GM18858 (cell line): ENCODE measurements around the gene HTR1A.

Source experiments
- ATAC-seq: cut with Tn5 transposase; IDR thresholded peaks from one replicate; pipeline ENCODE4 v1.9.1; 2021; ENCODE audit not compliant: unreplicated experiment

HTR1A gene

DNA sequence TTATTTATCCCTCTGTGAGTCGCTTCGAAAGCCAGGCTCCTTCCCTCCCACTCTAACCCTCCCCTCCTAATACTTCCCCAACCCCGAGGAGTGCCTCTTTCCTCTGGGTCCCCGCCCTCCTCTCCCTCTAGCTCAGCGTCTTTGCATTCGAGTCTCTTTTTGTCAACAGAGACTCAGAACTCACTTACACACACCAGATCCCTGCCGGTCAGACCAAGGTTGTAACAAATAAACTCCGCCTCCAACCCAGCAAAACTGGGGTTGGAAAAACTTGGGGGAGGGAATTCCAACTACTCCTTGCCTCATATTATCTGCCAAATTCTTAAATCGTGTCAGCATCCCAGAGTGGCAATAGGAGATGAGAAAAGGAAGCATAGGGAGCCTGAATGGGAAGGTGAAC is at the start of gene HTR1A:
Gene HTR1A, minus strand, starts transcription at position 167 of the 400 bp plus-strand sequence. CDS start 726 bp downstream, outside the sequence.
- no peak for ATAC-seq

DNA sequence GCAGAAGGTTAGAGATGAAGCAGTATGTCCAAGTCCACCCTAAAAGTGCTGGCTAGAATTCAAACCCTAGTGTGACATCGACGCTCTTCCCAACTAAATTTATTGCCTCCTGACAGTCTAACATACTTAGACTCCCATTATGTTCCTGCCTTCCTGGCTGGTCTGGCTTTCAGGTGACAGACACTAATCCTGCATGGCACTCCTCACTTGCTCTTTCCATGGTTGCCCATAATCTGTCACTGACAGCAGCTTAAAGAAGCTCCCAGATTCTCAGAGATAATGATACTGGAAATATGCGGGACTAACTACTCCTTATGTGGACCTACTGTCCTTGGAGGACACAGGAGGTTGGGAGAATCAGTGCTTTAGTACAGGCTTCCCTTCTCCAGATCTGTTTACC is 41.7 kb upstream of the HTR1A start:
- no peak for ATAC-seq

DNA sequence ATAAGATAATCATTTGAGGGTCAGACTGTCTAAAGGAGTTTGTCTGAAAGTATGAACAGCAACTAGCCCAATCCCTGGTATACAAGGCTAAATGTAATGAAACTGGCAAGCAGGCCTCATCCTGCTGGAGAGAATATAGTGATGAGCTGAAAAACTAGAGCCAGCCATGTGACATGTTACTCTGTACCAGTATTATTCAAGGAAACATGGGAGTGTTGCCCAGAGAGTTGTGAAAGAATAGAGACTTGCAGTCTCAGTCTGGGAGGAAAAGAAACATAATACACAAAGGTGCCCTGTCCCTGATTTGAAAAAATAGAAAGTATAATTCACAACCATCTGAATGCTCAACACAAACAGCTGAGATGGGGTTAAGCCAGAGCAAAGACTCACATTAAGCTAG is 37.9 kb upstream of the HTR1A start:
- ATAC-seq, result no peak

DNA sequence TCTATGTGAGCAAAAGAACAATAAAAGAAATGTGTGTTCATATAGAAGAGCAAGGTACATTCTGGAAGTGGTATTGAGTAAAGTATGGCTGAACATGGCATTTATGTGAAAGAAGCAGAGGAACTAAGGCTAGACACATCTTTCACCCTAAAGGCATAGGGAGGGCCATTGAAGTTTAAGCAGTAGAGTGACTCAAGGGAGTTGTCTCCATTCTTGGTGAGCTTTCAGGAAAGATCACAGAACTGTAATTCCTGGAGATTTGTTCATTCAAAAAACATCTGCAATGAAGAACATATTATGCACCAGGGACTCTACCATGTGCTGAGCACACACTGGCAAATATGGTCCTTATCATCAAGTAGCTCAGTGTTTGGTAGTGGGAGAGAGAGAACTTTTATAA is 24.8 kb upstream of the HTR1A start:
- ATAC-seq, result no peak

DNA sequence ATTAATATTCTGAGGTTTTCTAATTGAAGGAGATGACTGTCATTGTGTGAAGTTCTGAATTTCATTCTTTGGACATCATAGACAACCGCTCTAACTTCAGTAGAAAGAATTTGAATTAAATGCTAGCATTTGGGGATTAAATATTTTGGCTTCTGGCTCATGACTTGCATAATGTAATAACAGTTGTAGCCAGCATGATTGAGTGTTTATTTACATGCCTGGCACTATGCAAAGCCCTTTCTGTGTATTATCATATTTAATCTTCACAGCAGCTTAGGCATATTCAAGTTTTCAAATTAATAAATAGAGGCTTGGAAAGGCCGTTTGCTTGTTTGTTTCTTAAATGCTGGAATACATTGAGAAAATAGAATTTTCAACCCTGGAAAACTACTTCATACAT is 19.6 kb upstream of the HTR1A start:
- no peak for ATAC-seq

DNA sequence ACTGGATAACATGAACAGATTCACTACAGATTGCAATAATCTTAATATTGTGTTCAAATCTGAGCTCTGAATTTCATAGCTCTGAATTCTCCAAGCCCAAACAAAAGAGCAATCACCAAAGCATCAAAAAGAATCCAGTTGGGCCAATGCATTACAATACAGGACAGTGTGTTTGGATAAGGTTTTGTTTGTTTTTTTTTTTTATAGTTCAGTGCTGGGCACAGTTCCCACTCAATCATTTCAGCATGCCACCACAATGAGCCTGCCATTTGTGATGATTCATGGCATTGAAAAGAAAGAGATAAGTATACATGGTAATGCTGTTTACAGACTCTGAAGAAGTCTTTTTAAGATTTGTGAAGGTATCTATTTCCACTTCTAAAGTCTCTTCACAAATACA is 1.7 kb upstream of the HTR1A start:
- no peak for ATAC-seq

DNA sequence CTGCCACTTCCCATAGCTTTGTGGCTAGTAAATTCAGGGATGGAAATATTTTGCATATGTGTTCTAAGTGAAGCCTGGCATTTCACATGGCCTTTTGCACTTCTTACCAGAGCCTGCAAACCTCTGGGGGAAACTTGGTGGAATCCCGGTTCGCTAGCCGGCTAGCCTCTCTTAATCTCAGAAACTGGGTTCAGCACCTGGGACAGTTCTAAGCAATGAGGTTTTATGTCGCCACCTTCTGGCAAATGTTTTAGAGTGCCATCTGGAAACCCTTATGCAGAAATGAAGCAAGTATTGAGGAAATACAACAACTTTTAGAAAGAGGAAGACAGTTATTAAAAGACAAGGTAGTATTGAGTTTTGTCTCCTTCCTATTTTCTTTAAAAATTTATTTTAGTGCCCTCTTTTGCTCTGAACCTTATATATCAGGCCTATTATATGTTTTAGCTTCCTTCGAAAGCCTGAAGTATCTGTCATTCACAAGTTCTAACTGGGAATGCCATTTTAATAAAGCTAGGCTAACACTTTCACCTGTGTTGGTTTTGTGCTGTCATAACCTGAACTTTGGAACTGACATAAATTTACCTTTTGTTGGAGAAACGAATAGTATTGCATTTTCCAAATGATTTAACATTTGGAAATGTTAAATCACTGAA is 963 bp upstream of the HTR1A start:
- ATAC-seq, result peak; percentile 82

DNA sequence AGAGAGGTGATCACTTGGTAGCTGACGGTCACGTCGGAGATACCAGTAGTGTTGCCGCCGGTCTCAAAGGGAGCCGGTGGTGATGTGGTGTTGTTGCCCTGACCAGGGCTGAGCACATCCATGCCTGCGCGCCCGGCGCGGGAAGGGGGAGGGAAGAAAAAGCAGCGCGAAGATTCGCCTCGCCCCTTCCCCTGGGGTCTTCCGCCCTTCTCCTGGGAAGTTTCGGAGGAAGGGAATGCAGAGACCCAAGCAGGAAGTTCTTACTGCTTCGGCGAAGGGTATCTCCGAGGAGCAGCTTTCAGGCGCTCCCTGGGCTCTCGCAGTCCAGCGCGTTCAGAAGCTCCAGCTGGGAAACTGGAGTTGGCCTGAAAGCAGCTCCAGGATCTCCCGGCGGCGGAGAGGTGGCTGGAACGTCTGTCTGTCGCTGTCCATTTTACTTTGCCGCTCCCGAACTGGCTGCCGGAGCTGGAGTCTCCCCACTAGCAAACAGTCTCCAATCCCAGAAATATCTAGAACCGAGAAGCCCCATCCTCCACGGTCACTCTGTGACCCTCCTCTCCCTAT is 565 bp downstream of the HTR1A start:
- no peak for ATAC-seq

DNA sequence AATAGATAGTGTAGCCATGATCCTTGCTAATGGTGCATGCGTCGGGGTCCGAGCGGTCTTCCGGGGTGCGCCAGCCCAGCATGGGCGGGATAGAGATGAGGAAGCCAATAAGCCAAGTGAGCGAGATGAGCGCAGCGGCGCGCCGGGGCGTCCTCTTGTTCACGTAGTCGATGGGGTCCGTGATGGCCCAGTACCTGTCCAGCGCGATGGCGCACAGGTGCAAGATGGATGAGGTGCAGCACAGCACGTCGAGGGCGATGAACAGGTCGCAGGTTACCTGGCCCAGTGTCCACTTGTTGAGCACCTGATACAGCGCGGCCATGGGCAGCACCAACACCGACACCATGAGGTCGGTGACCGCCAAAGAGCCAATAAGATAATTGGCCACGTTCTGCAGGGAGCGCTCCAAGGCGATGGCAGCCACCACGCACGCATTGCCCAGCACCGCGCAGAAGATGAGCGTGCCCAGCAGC is 1.1 kb downstream of the HTR1A start:
- no peak for ATAC-seq

DNA sequence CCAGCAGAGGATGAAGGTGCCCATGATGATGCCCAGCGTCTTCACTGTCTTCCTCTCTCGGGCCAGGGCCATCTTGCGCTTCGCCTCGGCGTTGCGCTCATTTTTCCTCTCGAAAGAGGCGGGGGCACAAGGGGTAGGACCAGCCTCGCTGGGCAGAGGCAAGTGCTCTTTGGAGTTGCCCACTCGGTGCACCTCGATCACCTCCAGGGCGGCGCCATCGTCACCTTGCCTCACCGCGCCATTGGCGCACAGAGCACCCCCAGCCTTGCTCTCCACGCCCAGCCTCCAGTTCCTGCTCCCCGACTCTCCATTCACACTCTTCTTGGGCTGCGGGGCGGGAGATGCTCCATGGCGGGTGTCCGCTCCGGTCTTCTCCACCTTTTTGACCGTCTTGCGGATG is 1.6 kb downstream of the HTR1A start:
- no peak for ATAC-seq

DNA sequence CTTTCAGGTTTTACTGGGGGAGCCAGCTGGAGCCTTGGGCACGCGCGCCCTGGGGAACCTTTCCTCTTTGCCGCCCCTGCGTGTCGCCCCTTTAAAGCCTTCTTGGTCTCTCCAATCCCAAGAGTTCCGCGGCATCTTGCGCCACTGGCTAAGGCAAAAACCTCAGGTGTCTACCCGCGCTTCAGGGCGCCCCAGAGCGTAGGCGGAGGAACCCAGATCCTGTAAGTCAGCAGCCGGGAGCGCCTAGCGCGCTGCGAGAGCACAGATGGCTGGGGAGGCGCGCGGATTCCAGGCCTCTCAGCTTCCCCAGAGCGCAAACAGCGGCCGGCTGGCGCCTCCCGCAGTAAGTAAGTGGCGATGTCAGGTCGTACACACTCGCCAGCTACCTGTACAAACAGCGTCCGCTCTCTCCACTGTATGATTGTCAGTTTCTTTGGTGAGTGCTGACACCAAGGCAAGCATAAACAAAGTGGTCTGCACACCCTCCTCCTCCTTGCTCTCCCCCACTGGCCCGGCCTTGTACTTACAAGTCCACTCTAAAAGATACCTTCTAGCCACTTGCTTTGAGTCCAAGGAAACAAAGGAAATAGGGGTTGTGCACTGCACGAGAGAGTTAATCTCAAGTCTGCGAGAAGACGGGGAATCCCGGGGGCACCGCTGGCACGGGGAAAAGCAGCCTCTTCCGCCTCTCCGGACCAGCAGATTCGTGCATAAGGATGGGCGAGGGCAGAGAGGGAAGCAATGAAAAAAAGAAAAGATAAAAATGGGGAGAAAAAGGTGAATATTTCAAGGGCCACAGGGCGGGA is 2.9 kb downstream of the HTR1A start:
- no peak for ATAC-seq

DNA sequence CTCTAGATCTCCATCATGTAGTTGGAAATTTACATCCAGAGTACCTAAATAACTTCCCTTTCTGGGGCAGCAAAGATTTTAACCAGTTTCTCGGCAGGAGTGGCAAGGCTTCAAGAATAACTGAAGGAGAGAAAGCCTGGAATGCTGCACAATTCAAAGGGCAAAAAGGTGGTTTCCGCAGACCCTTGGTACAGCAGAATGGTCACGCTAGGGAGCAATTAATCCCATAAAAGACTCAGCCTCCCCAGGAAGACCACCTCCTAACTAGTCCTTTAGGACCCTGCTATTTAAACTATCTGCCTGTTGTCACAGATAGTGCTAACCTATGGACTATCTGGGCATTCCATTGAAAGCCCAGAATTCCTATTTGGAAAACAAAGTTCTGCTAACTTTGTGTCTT is 3.6 kb downstream of the HTR1A start:
- ATAC-seq, result no peak

DNA sequence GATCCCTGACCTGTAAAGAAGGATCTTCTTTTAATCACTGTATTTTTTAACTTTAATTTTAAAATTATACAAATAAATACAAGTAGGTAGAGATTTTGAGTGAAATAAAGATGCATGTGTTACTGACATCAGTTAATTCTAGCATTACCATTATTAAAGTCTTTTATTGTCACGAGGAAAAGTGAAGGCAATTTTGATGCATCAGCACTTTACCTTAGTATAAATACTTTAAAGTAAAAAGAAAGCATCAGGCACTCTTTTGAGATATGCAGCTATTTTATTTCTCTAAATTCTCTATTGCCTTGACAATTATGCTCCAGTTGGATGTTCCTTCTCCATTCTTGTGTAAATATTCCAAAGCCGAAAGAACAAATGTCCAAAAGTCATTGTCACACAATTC is 4.6 kb downstream of the HTR1A start:
- ATAC-seq, result no peak

DNA sequence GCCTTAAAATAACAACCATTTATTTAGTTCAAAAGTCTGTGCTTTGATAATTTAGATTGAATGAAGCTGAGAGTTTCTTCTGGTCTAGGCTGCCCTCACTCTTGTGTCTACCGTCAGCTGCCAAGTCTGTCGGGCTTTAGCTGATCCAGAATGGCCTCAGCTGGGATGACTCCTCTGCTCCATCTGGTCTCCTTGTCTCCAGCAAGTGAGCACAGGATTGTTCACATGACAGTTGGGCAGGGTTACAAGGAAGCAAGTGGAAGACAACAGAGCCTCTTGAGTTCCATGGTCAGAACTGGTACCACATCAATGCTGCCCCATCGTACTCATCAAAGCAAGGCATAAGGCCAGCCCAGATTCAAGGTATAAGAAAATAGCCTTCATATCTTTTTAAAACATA is 9.0 kb downstream of the HTR1A start:
- ATAC-seq, result no peak

DNA sequence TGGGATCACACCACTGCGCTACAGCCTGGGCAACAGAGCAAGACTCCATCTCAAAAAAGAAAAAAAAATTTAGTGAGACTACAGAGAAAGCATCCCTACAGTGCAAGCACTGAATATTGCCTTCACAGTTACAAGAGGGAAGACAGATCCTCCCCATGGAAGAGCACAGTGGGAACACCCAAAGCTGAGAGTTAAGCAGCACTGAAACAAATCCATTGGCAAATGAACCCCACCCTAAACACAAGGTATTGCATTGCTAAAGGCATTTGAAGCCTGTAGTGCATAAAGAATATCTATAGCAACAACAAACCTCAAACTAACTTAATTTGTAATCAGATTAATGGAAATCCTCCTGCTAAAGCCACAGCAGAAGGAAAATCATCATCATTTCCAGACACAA is 27.1 kb downstream of the HTR1A start:
- ATAC-seq, result no peak

DNA sequence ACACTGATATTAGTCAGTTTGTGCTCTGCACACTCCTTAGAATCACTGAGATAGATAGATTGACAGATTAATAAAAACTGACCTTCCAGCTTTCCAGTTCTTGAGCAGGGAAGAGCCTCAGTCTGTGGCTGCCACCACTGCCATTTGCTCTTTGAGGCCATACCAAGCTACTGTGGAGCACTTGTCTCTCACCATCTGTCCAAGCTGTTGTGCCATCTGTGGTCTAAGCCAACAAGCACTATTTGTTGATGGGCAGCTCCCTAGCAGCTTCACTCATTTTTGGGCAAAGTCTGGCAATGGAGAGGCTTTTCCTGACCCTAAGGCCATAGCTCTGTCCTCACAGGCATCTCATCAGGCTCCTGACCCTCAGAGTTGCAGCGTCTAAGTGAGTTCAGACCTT is 30.4 kb downstream of the HTR1A start:
- ATAC-seq, result no peak

DNA sequence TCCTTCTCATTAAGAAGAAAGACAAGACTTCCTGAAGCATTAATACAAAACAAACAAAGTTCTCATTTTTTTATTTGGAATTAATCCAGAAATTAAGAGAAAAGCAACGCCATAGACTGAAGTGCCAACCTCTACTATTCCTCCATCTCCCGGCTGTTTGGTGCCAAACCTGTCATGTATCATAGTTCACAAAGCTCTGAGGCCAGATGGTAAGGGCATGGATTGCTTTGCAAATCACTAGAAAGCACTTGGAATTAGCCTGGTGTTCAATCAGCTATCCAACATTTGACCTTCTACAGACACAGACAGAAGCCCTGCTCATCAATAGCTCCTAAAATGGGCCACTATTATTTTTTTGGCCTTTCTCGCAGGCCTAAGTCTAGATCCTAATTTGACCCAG is 33.8 kb downstream of the HTR1A start:
- no peak for ATAC-seq

DNA sequence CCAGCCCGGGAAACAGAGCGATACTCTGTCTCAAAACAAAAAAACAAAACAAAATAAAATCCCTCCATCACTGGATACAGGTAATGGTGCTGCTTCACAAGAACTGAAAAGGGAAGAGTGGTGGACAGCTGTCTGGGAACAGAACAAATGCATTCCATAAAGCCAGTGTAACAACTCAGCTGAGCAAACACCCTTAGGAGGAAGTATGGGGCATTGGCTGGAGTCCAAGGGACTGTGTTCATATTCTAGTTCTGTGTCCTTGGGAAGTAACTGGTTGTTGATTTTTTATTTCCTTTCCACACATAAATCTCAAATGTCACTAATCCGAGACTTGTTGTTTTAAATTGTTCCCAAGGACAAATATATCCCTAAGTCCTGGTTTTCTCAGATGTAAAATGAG is 38.3 kb downstream of the HTR1A start:
- no peak for ATAC-seq

DNA sequence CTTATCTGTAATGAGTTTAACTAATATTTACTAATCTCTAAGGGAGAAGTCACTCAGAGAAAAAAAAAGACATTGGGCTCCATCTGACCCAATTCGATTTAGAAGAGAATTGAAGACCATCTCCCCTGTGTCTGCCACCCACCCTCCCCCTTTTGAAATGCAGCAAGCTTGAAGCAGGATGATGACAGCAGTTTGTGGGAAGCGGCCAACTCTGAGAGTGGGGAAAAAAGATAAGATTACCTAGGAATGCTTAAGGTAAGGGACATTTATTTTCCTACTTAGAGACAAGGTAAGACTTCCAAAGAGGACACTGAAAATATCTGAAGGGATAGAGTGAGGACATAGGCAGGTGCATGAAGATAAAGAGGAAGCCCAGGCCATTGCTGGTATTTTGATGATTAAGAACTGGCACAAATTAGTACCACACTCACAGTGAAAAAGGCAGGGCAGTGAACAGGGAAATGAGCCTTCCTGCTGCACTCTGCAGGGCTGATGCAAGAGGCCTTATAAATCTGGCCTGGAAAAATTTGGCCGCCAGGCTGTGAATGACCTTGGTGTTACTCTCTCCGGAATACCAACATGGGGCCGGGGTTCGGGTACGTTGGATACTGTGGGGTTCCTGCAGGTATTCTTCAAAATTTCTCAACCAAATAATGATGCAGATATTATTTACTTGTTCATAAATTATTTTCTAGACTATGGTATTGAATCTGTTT is 42.3 kb downstream of the HTR1A start:
- ATAC-seq, result no peak

DNA sequence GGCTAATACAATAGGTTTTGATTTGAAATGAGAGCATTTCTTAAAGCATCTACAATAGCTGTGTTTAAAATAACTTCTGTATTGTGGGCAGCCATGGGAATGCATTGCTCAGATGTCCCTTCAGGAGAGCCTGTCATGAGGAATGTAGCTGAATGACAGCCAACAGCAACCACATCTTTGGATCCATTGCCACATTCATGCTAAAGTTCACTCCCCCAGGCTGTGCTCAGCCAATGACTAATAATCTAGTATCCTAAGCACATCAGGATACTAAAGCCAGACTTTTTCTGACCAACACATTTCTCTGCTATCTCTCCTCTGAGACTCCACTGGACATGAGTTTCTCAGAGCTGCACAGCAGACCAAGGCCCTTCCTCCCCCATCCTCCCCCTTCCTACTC is 45.5 kb downstream of the HTR1A start:
- no peak for ATAC-seq

DNA sequence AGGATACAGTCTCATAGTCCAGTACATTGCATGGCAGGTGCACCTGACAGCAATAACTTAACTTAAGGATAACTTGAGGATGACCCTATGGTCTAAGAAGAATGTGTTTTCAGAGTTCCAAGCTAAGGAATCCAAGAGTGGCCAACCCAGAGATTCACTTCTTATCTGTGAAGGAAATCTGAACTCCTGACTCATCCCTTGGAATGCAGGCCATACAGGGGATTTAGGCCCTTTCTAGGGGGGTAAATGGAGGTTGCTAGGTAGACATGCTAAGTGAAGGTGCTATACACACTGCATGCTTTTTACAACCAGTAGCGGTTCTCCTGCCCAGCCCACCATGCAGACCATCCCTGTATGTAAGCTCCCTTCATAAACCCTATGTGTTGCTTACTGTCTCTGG is 50.4 kb downstream of the HTR1A start:
- no peak for ATAC-seq
